Gastroesophageal sphincter (tissue), 4 donors: ENCODE data around the gene CHAC1. TPM values are rescaled to one million over a fixed set of nuclear protein-coding genes. Genes with fewer than 3 reads are reported as not detected.

Experiments
- ATAC-seq: fragments of 150-250 bp; one replicate; pipeline ENCODE4 v1.9.1; 2016; ENCODE audit warnings: mild to moderate bottlenecking, moderate library complexity
- H3K27ac ChIP-seq, 4 donors: fragments of 200-600 bp; sonication (generic) in 3 of 4; 1 replicate in 3 of 4; 2 replicates in 1 of 4; pipeline ENCODE4 v1.5.1; 2016 to 2019
- H3K27me3 ChIP-seq: fragments of 200-600 bp; sonication (generic); one replicate; pipeline ENCODE4 v1.5.1; 2019
- H3K36me3 ChIP-seq, 2 donors: fragments of 200-600 bp; sonication (generic); one replicate each; pipeline ENCODE4 v1.5.1; 2019; ENCODE audit warnings: control low read depth in 1 of 2
- H3K4me1 ChIP-seq, 3 donors: fragments of 200-600 bp; sonication (generic); 1 replicate in 2 of 3; 2 replicates in 1 of 3; pipeline ENCODE4 v1.5.1; 2016 to 2019; ENCODE audit warnings: control low read depth in 2 of 3
- H3K4me3 ChIP-seq, 2 donors: fragments of 200-600 bp; sonication (generic); one replicate each; pipeline ENCODE4 v1.5.1; 2019; ENCODE audit warnings: mild to moderate bottlenecking in 1 of 2, moderate library complexity in 1 of 2
- H3K9me3 ChIP-seq, 3 donors: fragments of 200-600 bp; sonication (generic); one replicate each; pipeline ENCODE4 v1.5.1; 2017 to 2019; ENCODE audit warnings: control low read depth in 2 of 3
- EP300 ChIP-seq: sonication (generic); formaldehyde crosslinking; IDR thresholded peaks from one replicate; pipeline ENCODE4 v1.6.1; 2017; ENCODE audit warnings: antibody characterized with exemption, mild to moderate bottlenecking
- POLR2A ChIP-seq, 2 donors: fragments of 450-650 bp; IDR thresholded peaks; one replicate each; pipeline ENCODE4 v1.6.1; 2017; ENCODE audit warnings: antibody characterized with exemption in 2 of 2, mild to moderate bottlenecking in 2 of 2, moderate library complexity in 1 of 2
- POLR2AphosphoS5 ChIP-seq: sonication (generic); formaldehyde crosslinking; IDR thresholded peaks from one replicate; pipeline ENCODE4 v1.6.1; 2017; ENCODE audit warnings: antibody characterized with exemption
- WGBS, 2 donors: methylation state at CpG; one replicate each; pipeline ENCODE4 v1.1.5; 2018; ENCODE audit warnings: low coverage in 1 of 2; 5-methylcytosine and 5-hydroxymethylcytosine counted together
- total RNA-seq, 4 donors: library from RNA; depleted of rRNA; stranded (reverse); fragments of >200 nt; gene quantifications; one replicate each; pipeline ENCODE4 v1.1.0, GENCODE V29; 2016
- TF ChIP-seq, protein P1 (sequence below), 4 experiments: fragments of 200-600 bp in 2 of 4; fragments of 450-650 bp in 2 of 4; sonication (generic) in 1 of 4; IDR thresholded peaks; one replicate each; pipeline ENCODE4 v1.5.1; 2017 to 2019; ENCODE audit warnings: antibody characterized with exemption in 4 of 4, mild to moderate bottlenecking in 2 of 4, moderate library complexity in 2 of 4

CHAC1 gene
- total RNA-seq, 4 donors from 2014 or later = 0.54 to 1.8 (median 1.5) TPM

DNA sequence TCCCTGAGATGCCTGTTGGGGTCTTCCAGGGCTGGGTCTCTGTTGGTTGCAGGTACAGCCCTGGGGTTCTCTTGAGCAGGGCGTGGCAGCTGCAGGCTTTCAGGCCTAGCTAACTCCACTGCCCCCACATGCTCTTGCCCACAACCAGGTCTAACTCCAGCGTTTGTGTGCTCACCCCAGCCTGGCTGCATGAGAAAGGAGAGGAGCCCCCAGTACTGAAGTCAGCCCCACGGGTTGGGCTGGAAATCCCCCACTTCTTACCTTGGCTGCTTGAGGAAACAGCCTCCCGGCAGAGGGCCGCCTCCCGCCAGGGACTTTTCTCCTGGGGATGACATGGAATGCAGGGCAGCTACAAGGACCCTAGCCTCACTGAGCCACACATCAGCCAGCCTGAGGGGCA, 40.8 kb upstream of the CHAC1 start:
- no peak overlapping the region for H3K4me3 ChIP-seq
- H3K27me3 ChIP-seq = no peaks in the 10 kb centered on the region
- H3K36me3 ChIP-seq = no peaks in the 10 kb centered on the region
- H3K9me3 ChIP-seq = no peaks in the 10 kb centered on the region
- TF ChIP-seq, protein P1, sequence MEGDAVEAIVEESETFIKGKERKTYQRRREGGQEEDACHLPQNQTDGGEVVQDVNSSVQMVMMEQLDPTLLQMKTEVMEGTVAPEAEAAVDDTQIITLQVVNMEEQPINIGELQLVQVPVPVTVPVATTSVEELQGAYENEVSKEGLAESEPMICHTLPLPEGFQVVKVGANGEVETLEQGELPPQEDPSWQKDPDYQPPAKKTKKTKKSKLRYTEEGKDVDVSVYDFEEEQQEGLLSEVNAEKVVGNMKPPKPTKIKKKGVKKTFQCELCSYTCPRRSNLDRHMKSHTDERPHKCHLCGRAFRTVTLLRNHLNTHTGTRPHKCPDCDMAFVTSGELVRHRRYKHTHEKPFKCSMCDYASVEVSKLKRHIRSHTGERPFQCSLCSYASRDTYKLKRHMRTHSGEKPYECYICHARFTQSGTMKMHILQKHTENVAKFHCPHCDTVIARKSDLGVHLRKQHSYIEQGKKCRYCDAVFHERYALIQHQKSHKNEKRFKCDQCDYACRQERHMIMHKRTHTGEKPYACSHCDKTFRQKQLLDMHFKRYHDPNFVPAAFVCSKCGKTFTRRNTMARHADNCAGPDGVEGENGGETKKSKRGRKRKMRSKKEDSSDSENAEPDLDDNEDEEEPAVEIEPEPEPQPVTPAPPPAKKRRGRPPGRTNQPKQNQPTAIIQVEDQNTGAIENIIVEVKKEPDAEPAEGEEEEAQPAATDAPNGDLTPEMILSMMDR (IDR thresholded peaks at IDR 0.05) = no peak
- TF ChIP-seq EP300 (no peak), POLR2A (IDR thresholded peaks at IDR 0.05) (no peak), POLR2AphosphoS5 (no peak)
- ATAC-seq = no peak
- H3K27ac ChIP-seq = no peak overlapping the region
- 100% methylated on average over 1 of the region's 6 CpGs; no CpG with 5 or more reads in 1 of the 2 donors for WGBS, 2 donors
- peaks cover 0 to 5% (median 0%) of the 10 kb centered on the region in 3 donors for H3K4me1 ChIP-seq

DNA sequence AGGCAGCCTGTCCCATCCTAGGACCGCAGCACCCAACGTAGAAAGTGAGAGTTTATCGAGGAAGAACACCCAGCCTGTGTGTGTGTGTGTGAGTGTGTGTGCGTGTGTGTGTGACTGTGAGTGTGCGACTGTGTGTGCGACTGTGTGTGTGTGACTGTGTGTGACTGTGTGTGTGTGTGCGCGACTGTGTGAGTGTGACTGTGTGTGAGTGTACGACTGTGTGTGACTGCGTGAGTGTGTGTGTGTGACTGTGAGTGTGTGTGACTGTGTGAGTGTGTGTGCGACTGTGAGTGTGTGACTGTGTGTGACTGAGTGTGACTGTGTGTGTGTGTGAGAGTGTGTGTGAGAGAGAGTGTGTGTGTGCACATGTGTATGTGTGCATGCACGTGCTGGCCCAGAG, 39.3 kb upstream of the CHAC1 start:
- ATAC-seq = no peak
- Histone ChIP-seq H3K4me3 (no peak overlapping the region), H3K36me3 (no peaks in the 10 kb centered on the region), H3K9me3 (no peaks in the 10 kb centered on the region), H3K4me1 (no peaks in the 10 kb centered on the region), H3K27ac (no peak overlapping the region), H3K27me3 (no peaks in the 10 kb centered on the region)
- TF ChIP-seq, protein P1 (IDR thresholded peaks at IDR 0.05) = no peak
- TF ChIP-seq EP300 (no peak), POLR2A (IDR thresholded peaks at IDR 0.05) (no peak), POLR2AphosphoS5 (no peak)
- WGBS, 2 donors = 89 to 94% methylated on average over 2 to 11 of the region's 12 CpGs

DNA sequence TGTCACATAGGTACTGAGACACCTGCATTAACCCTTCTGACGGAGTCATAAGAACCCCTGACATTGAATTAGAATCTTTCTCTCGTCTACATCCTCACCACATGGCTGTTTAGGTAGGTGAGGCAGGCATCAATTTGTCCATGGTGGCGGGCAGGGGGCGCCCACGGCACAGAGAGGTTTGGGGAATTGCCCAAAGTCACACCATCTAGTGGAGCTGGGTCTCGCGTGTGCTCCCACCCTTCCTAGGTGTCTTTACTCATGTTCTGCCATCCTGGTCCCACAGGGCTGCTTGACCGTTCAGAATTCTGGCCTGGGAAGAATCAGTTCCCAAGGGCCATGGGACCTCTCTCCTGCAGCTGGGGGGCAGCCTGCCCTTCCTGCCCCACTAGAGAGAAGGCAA, 38.8 kb upstream of the CHAC1 start:
- H3K4me3 ChIP-seq = no peak overlapping the region
- ATAC-seq = no peak

DNA sequence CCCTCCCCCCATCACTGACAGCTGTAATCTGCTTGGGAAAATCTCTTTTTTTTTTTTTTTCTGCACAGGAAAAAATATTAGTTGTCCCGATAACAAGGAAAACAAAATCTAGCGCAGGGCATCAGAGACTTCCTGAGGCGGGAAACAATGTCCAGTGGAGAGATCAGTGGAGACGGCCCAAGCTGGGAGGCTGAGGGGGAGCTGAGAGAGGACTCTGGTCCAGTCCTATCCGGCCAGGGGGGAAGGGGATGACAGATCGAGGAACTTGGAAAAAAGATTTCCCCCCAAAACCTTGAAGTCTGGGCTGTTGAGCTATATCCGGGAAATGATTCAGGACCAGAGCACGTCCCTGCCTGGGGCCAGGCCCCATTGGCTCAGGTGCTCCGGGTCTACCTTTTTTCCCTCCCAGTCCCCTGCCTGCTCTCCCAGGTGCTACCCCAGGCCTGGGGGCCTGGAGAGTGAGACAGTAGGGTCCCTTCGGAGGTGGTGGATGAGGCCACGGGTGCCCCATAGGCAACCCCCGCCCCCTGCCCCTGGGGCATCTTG, 38.1 kb upstream of the CHAC1 start:
- WGBS, 2 donors = 92% methylated on average over 8 of the region's 12 CpGs; no CpG with 5 or more reads in 1 of the 2 donors
- Histone ChIP-seq H3K27me3 (no peaks in the 10 kb centered on the region), H3K9me3 (no peaks in the 10 kb centered on the region), H3K27ac (no peak overlapping the region), H3K36me3 (no peaks in the 10 kb centered on the region), H3K4me1 (no peaks in the 10 kb centered on the region), H3K4me3 (no peak overlapping the region)
- TF ChIP-seq EP300 (no peak), POLR2A (IDR thresholded peaks at IDR 0.05) (no peak), POLR2AphosphoS5 (no peak)
- ATAC-seq = no peak

More for the DNA sequence above, 38.8 kb upstream of the CHAC1 start:
- Histone ChIP-seq H3K27me3 (no peaks in the 10 kb centered on the region), H3K36me3 (no peaks in the 10 kb centered on the region), H3K27ac (no peak overlapping the region), H3K4me1 (no peaks in the 10 kb centered on the region), H3K9me3 (no peaks in the 10 kb centered on the region)
- no peak for TF ChIP-seq POLR2A (IDR thresholded peaks at IDR 0.05)
- no peak for TF ChIP-seq POLR2AphosphoS5
- no peak for TF ChIP-seq EP300
- TF ChIP-seq, protein P1 (IDR thresholded peaks at IDR 0.05) = no peak
- 80 to 86% methylated on average over 1 to 5 of the region's 8 CpGs for WGBS, 2 donors

DNA sequence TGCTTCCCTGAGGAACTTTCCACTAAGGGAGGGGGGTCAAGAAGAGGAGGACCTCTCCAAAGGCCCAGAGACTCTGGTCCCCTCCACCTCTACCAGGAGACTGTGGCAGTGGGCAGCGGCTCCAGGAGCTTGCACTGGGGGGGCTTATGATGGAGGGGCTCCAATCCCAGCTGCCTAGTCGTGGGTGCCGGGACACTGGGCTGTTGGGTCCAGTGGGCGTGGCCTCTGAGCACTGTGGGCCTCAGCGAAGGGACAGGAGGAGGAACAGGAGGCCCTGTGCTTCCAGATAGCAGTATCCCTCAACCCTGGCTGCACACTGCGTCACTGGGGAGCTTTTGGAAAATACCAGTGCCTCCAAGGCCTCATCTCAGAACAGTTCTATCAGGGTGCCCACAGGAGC, 37.6 kb upstream of the CHAC1 start:
- Histone ChIP-seq H3K4me1 (no peaks in the 10 kb centered on the region), H3K9me3 (no peaks in the 10 kb centered on the region), H3K27ac (no peak overlapping the region), H3K4me3 (no peak overlapping the region), H3K36me3 (no peaks in the 10 kb centered on the region), H3K27me3 (no peaks in the 10 kb centered on the region)
- TF ChIP-seq, protein P1 (IDR thresholded peaks at IDR 0.05) = no peak
- TF ChIP-seq EP300 (no peak), POLR2A (IDR thresholded peaks at IDR 0.05) (no peak), POLR2AphosphoS5 (no peak)
- WGBS, 2 donors = no CpG with 5 or more reads among the region's 6 CpGs
- ATAC-seq = no peak
